Activated CD4-positive, alpha-beta T cell treated with anti-CD3 and anti-CD28 coated beads, Interleukin-2, amount 10 ng/mL, durations not matched to agents 24 days and 14 days (primary cell): Measurements from ENCODE around the gene DAB1. TPM values are rescaled to one million over a fixed set of nuclear protein-coding genes. Genes with fewer than 3 reads are reported as not detected.
"Not testable (repeated sequence)": the region's sequence is repeated elsewhere in the genome, so short reads cannot be mapped to it uniquely, and the experiment has no call there.

Source experiments
- DNase-seq: peaks from one replicate; pipeline ENCODE4 v3.0.0; 2022
- H3K27ac Mint-ChIP-seq: one replicate; pipeline ENCODE4 v1.8.0; 2022; ENCODE audit warnings: mild to moderate bottlenecking, mixed read lengths
- H3K27me3 Mint-ChIP-seq: one replicate; pipeline ENCODE4 v1.8.0; 2022; ENCODE audit warnings: mixed read lengths
- H3K36me3 Mint-ChIP-seq: one replicate; pipeline ENCODE4 v1.8.0; 2022; ENCODE audit warnings: low read depth, mild to moderate bottlenecking, mixed read lengths
- H3K4me1 Mint-ChIP-seq: one replicate; pipeline ENCODE4 v1.8.0; 2021; ENCODE audit warnings: mixed read lengths
- H3K4me3 Mint-ChIP-seq: one replicate; pipeline ENCODE4 v1.8.0; 2022; ENCODE audit warnings: mild to moderate bottlenecking, moderate library complexity, mixed read lengths
- H3K9me3 Mint-ChIP-seq: one replicate; pipeline ENCODE4 v1.8.0; 2021; ENCODE audit warnings: mixed read lengths
- intact Hi-C: fragments of 100-400 bp; cut with micrococcal nuclease; formaldehyde crosslinking; loops from one replicate; pipeline ENCODE4 v1.15.1; 2023
- total RNA-seq: library from RNA; stranded (reverse); gene quantifications from 2 replicates; pipeline ENCODE4 v1.2.3, GENCODE V29; 2022

DAB1 gene
- total RNA-seq, 1 donor from 2014 or later, result not detected

DNA sequence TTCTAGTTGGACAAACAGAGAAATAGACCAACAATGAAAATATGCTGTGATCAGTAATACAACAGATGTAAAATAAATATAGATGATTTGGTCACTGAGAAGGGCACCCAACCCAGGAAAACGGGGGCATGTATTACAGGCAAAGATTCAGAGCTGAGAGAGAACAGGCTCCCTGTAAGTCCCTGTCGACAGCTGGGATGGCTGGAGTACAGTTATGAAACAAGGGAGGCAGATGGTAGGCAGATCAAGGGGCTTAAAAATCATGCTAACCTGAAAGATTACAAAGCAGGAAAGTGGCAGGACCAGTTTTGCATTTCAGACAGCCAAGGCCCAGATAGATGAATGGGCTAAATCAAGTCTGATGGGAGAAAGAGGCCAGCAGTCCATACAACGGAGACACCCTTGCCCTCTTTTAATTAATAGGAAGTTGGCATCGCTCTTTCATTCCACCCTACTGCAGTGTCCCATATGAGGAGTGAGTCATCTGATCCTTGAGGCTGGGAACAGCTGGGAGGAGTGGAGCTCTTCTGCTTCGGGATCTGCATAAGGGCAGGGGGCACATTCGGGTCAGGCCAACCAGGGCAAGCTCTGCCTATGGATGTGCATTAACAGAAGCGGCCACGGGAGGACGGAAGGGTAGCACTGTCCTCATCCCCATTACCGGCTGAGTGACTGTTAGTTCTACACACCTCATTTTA lies 171.1 kb downstream of the DAB1 start:
- H3K4me3 Mint-ChIP-seq, result no peak overlapping the region
- no peaks in the 10 kb centered on the region for H3K27me3 Mint-ChIP-seq
- no peak overlapping the region for H3K27ac Mint-ChIP-seq
- H3K9me3 Mint-ChIP-seq, result no peaks in the 10 kb centered on the region
- H3K4me1 Mint-ChIP-seq, result no peaks in the 10 kb centered on the region
- DNase-seq, result no peak
- intact Hi-C loops, result no loop called here
- no peaks in the 10 kb centered on the region for H3K36me3 Mint-ChIP-seq

DNA sequence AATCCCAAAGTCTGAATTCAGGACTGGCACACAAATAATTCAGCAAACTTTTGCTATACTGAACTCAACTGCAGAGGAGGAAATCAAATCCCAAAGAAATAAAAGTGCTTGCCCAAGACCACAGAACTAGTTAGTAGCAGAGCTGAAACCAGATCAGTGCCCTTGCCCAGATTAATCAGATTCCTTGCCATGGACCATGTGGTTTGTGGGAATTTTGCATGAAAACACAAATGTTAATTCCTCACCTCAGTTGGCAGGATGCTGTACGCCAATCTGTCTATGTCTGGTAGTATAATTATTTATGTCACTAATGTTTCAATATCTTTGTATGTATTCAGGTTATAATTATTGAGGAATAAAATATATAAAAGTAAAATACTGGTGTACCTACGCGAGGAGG lies 173.8 kb downstream of the DAB1 start:
- no peaks in the 10 kb centered on the region for H3K9me3 Mint-ChIP-seq
- no peaks in the 10 kb centered on the region for H3K4me1 Mint-ChIP-seq
- no peaks in the 10 kb centered on the region for H3K36me3 Mint-ChIP-seq
- no peak overlapping the region for H3K4me3 Mint-ChIP-seq
- H3K27ac Mint-ChIP-seq, result no peak overlapping the region
- intact Hi-C loops, result no loop called here
- no peak for DNase-seq
- H3K27me3 Mint-ChIP-seq, result no peaks in the 10 kb centered on the region

- no peaks in the 10 kb centered on the region for H3K9me3 Mint-ChIP-seq
- no peak overlapping the region for H3K27ac Mint-ChIP-seq
- H3K36me3 Mint-ChIP-seq, result no peaks in the 10 kb centered on the region
- H3K4me3 Mint-ChIP-seq, result no peak overlapping the region
- no peak for DNase-seq
- H3K27me3 Mint-ChIP-seq, result no peaks in the 10 kb centered on the region
- intact Hi-C loops, result no loop called here
- H3K4me1 Mint-ChIP-seq, result no peaks in the 10 kb centered on the region
These were observed 174.3 kb downstream of the DAB1 start for GRCh38 chr1:57249511-57249910.

GRCh38 chr1:57248830-57249229 lies 175.0 kb downstream of the DAB1 start:
- Mint-ChIP-seq H3K27me3 (no peaks in the 10 kb centered on the region), H3K4me3 (no peak overlapping the region), H3K36me3 (no peaks in the 10 kb centered on the region), H3K27ac (no peak overlapping the region), H3K4me1 (no peaks in the 10 kb centered on the region), H3K9me3 (peaks cover 4% of the 10 kb centered on the region)
- intact Hi-C loops, result no loop called here
- DNase-seq, result no peak

GRCh38 chr1:57238233-57238781 lies 185.6 kb downstream of the DAB1 start:
- Mint-ChIP-seq H3K4me1 (no peaks in the 10 kb centered on the region), H3K4me3 (no peak overlapping the region), H3K9me3 (no peaks in the 10 kb centered on the region), H3K27me3 (no peaks in the 10 kb centered on the region), H3K36me3 (no peaks in the 10 kb centered on the region), H3K27ac (no peak overlapping the region)
- intact Hi-C loops, result no loop called here
- no peak for DNase-seq

- Mint-ChIP-seq H3K4me1 (no peaks in the 10 kb centered on the region), H3K4me3 (no peak overlapping the region), H3K27me3 (no peaks in the 10 kb centered on the region), H3K27ac (no peak overlapping the region), H3K9me3 (no peaks in the 10 kb centered on the region), H3K36me3 (no peaks in the 10 kb centered on the region)
- DNase-seq, result no peak
- intact Hi-C loops, result no loop called here
These were observed 187.9 kb downstream of the DAB1 start for GRCh38 chr1:57235730-57236510.

DNA sequence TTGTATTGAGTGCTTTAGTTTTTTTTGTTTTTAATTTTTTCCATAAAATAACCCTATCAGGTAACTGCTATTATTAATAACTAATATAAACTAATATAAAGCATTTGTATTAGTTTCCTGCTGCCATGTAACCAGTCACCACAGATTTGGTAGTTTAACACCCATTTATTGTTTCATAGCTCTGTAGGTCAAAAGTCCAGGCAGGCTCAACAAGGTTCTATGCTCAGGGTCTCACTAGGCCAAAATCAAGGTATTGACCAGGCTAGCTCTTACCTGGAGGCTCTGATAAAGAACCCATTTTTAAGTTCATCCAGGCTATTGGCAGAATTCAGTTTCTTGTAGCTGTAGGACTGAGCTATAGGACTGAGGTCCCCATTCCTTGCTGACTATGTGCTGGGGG lies 189.4 kb downstream of the DAB1 start:
- intact Hi-C loops, result no loop called here
- no peak overlapping the region for H3K27ac Mint-ChIP-seq
- H3K9me3 Mint-ChIP-seq, result no peaks in the 10 kb centered on the region

GRCh38 chr1:57232500-57232899 lies 191.4 kb downstream of the DAB1 start:
- Mint-ChIP-seq H3K4me1 (no peaks in the 10 kb centered on the region), H3K27ac (no peak overlapping the region), H3K36me3 (no peaks in the 10 kb centered on the region)

More for the DNA sequence above, 189.4 kb downstream of the DAB1 start:
- H3K36me3 Mint-ChIP-seq, result no peaks in the 10 kb centered on the region
- DNase-seq, result no peak
- no peak overlapping the region for H3K4me3 Mint-ChIP-seq
- no peaks in the 10 kb centered on the region for H3K27me3 Mint-ChIP-seq
- H3K4me1 Mint-ChIP-seq, result no peaks in the 10 kb centered on the region

DNA sequence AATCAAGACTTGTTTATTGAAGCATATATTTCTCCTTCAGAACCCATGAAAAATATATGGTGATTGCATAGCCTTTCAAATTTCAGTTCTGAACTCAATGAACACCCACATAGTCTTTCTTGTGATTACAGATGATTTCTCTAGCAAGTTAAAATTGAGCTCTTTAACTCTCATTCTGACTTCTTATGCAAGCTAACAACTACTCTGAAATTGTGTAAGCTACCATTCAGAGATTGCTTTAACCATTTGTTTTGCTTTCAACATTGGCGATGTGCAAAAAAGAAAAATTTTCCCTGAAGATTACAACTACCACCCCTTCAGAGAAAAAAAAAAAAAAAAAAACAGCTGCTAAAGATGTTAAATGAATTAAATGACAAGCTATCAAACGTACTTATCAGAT lies 193.9 kb downstream of the DAB1 start:
- H3K27me3 Mint-ChIP-seq, result no peaks in the 10 kb centered on the region
- H3K27ac Mint-ChIP-seq, result no peak overlapping the region
- no peaks in the 10 kb centered on the region for H3K9me3 Mint-ChIP-seq
- no peak overlapping the region for H3K4me3 Mint-ChIP-seq
- H3K4me1 Mint-ChIP-seq, result no peaks in the 10 kb centered on the region
- no peak for DNase-seq
- intact Hi-C loops, result no loop called here
- no peaks in the 10 kb centered on the region for H3K36me3 Mint-ChIP-seq

More at GRCh38 chr1:57232500-57232899, 191.4 kb downstream of the DAB1 start:
- H3K27me3 Mint-ChIP-seq, result no peaks in the 10 kb centered on the region
- DNase-seq, result no peak
- no peaks in the 10 kb centered on the region for H3K9me3 Mint-ChIP-seq
- intact Hi-C loops, result no loop called here
- no peak overlapping the region for H3K4me3 Mint-ChIP-seq

- no peak overlapping the region for H3K27ac Mint-ChIP-seq
- H3K9me3 Mint-ChIP-seq, result no peaks in the 10 kb centered on the region
- no peaks in the 10 kb centered on the region for H3K36me3 Mint-ChIP-seq
- DNase-seq, result no peak
- H3K27me3 Mint-ChIP-seq, result no peaks in the 10 kb centered on the region
- no peaks in the 10 kb centered on the region for H3K4me1 Mint-ChIP-seq
- no peak overlapping the region for H3K4me3 Mint-ChIP-seq
- intact Hi-C loops, result no loop called here
These were observed 194.8 kb downstream of the DAB1 start for GRCh38 chr1:57229076-57229475.

DNA sequence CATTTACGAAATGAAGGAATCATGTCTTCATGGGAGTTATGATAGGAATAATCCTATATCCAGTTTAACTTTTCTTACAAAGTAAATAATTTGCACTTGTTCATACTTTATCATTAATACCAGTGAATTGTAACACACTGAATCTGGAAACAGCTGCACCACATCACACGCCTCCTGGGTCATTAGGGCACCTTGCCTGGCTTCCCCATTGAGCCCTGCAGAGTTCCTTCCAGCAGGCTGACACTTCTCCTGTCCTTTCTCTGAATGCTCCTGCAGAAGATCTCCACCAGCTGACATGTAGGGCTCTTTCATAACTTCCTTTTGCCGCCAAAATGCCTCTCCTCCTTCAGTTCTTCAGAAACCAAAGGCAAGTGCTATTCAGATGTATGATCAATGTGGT lies 201.1 kb downstream of the DAB1 start:
- Mint-ChIP-seq H3K36me3 (no peaks in the 10 kb centered on the region), H3K9me3 (peaks cover 3% of the 10 kb centered on the region), H3K27me3 (no peaks in the 10 kb centered on the region), H3K4me1 (no peaks in the 10 kb centered on the region), H3K4me3 (no peak overlapping the region), H3K27ac (no peak overlapping the region)
- no peak for DNase-seq
- intact Hi-C loops, result no loop called here

DNA sequence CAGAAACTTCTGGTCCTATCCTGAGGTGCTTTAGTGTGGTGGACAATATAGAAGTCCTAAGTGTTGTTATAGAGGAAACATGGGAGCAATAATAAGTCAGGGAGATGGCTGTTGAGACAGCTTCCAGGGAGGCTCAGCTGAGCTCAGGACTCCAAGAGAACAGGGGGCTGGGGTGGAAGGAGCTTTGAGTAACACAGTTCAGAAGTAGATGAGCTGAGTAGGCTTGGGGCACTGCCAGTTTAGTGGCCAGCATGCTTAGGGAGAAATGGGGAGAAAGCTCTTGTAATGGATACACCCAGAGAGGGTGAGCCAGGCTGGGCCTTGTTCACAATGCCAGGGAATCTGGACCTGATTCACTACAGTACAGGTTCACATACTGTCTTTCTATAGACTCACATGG lies 201.6 kb downstream of the DAB1 start:
- H3K4me3 Mint-ChIP-seq, result no peak overlapping the region
- no peaks in the 10 kb centered on the region for H3K4me1 Mint-ChIP-seq
- intact Hi-C loops, result no loop called here
- DNase-seq, result no peak
- no peaks in the 10 kb centered on the region for H3K36me3 Mint-ChIP-seq
- H3K9me3 Mint-ChIP-seq, result peaks cover 3% of the 10 kb centered on the region
- no peak overlapping the region for H3K27ac Mint-ChIP-seq
- no peaks in the 10 kb centered on the region for H3K27me3 Mint-ChIP-seq

DNA sequence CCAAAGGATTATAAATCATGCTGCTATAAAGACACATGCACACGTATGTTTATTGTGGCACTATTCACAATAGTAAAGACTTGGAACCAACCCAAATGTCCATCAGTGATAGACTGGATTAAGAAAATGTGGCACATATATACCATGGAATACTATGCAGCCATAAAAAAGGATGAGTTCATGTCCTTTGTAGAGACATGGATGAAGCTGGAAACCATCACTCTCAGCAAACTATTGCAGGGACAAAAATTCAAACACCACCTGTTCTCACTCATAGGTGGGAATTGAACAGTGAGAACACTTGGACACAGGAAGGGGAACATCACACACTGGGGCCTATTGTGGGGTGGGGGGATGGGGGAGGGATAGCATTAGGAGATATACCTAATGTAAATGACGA lies 203.0 kb downstream of the DAB1 start:
- H3K27ac Mint-ChIP-seq, H3K4me3 Mint-ChIP-seq, H3K4me1 Mint-ChIP-seq, intact Hi-C loops, H3K9me3 Mint-ChIP-seq, DNase-seq, H3K27me3 Mint-ChIP-seq, H3K36me3 Mint-ChIP-seq: not testable (repeated sequence)

GRCh38 chr1:57218487-57219079 lies 205.3 kb downstream of the DAB1 start:
- Mint-ChIP-seq H3K9me3 (peaks cover 3% of the 10 kb centered on the region), H3K27ac (no peak overlapping the region), H3K27me3 (no peaks in the 10 kb centered on the region), H3K36me3 (no peaks in the 10 kb centered on the region), H3K4me3 (no peak overlapping the region), H3K4me1 (no peaks in the 10 kb centered on the region)
- intact Hi-C loops, result no loop called here
- no peak for DNase-seq
